GM18505 (cell line): ENCODE measurements around the gene CNGA1.

Experiments
- ATAC-seq: cut with Tn5 transposase; IDR thresholded peaks from one replicate; pipeline ENCODE4 v1.9.1; 2021; ENCODE audit not compliant: unreplicated experiment
- POLR2A ChIP-seq: IDR thresholded peaks from 4 replicates; pipeline ENCODE4 v1.6.1; 2011; ENCODE audit warnings: borderline replicate concordance; ENCODE audit not compliant: insufficient read depth, insufficient read length; ENCODE audit errors: extremely low read depth

The CNGA1 gene

GRCh38 chr4:47915378-47915777 is 101.1 kb downstream of the CNGA1 start:
- TF ChIP-seq POLR2A, result no peak

GRCh38 chr4:47914926-47915237 is 101.6 kb downstream of the CNGA1 start:
- TF ChIP-seq POLR2A, result no peak
- peak; percentile 15 for ATAC-seq

More at GRCh38 chr4:47915378-47915777, 101.1 kb downstream of the CNGA1 start:
- ATAC-seq, result no peak

- TF ChIP-seq POLR2A, result peak; percentile 94
- ATAC-seq, result peak; percentile 97
These were observed 102.1 kb downstream of the CNGA1 start, which contains the start of gene NFXL1 for GRCh38 chr4:47914220-47914925. NFXL1 (minus strand) TSS chr4:47914583; CDS start chr4:47914203, 380 bp downstream.

GRCh38 chr4:47913861-47914219 is 102.6 kb downstream of the CNGA1 start:
- peak; percentile 23 for ATAC-seq
- TF ChIP-seq POLR2A, result no peak

- no peak for ATAC-seq
These were observed 103.2 kb downstream of the CNGA1 start for GRCh38 chr4:47913330-47913729.

GRCh38 chr4:47907089-47907646 is 109.3 kb downstream of the CNGA1 start:
- no peak for ATAC-seq
- no peak for TF ChIP-seq POLR2A

More at GRCh38 chr4:47913330-47913729, 103.2 kb downstream of the CNGA1 start:
- TF ChIP-seq POLR2A, result no peak

GRCh38 chr4:47899639-47900038 is 116.8 kb downstream of the CNGA1 start:
- TF ChIP-seq POLR2A, result no peak

GRCh38 chr4:47891928-47892327 is 124.6 kb downstream of the CNGA1 start:
- ATAC-seq, result no peak

More at GRCh38 chr4:47899639-47900038, 116.8 kb downstream of the CNGA1 start:
- ATAC-seq, result no peak

More at GRCh38 chr4:47891928-47892327, 124.6 kb downstream of the CNGA1 start:
- no peak for TF ChIP-seq POLR2A
